Suprapubic skin (tissue), 4 donors: ENCODE data around the gene ADAP1.

ENCODE experiments used
- POLR2A ChIP-seq, 2 donors: fragments of 450-650 bp; IDR thresholded peaks; one replicate each; pipeline ENCODE4 v1.6.1; 2017; ENCODE audit warnings: antibody characterized with exemption in 2 of 2, mild to moderate bottlenecking in 2 of 2, moderate library complexity in 2 of 2
- POLR2AphosphoS5 ChIP-seq, 3 donors: sonication (generic); formaldehyde crosslinking; IDR thresholded peaks; one replicate each; pipeline ENCODE4 v1.6.1; 2017; ENCODE audit warnings: antibody characterized with exemption in 3 of 3

- no peak for TF ChIP-seq POLR2AphosphoS5 (IDR thresholded peaks at IDR 0.05)
- no peak for TF ChIP-seq POLR2A (IDR thresholded peaks at IDR 0.05)
These were observed 43.2 kb upstream of the ADAP1 start for GRCh38 chr7:997404-998395.
